HK-2 (cell line): ENCODE results near the gene TTC21A.
A peak's percentile ranks its signal among the peaks of the same experiment; 100 is the strongest.
"Not testable (repeated sequence)": the region's sequence is repeated elsewhere in the genome, so short reads cannot be mapped to it uniquely, and the experiment has no call there.

Experiments used
- DNase-seq: peaks from one replicate; pipeline ENCODE4 v3.0.0-alpha.2; 2018; ENCODE audit not compliant: unreplicated experiment

Gene TTC21A, protein sequence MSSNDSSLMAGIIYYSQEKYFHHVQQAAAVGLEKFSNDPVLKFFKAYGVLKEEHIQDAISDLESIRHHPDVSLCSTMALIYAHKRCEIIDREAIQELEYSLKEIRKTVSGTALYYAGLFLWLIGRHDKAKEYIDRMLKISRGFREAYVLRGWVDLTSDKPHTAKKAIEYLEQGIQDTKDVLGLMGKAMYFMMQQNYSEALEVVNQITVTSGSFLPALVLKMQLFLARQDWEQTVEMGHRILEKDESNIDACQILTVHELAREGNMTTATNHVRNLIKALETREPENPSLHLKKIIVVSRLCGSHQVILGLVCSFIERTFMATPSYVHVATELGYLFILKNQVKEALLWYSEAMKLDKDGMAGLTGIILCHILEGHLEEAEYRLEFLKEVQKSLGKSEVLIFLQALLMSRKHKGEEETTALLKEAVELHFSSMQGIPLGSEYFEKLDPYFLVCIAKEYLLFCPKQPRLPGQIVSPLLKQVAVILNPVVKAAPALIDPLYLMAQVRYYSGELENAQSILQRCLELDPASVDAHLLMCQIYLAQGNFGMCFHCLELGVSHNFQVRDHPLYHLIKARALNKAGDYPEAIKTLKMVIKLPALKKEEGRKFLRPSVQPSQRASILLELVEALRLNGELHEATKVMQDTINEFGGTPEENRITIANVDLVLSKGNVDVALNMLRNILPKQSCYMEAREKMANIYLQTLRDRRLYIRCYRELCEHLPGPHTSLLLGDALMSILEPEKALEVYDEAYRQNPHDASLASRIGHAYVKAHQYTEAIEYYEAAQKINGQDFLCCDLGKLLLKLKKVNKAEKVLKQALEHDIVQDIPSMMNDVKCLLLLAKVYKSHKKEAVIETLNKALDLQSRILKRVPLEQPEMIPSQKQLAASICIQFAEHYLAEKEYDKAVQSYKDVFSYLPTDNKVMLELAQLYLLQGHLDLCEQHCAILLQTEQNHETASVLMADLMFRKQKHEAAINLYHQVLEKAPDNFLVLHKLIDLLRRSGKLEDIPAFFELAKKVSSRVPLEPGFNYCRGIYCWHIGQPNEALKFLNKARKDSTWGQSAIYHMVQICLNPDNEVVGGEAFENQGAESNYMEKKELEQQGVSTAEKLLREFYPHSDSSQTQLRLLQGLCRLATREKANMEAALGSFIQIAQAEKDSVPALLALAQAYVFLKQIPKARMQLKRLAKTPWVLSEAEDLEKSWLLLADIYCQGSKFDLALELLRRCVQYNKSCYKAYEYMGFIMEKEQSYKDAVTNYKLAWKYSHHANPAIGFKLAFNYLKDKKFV (N-terminal part only)

DNA sequence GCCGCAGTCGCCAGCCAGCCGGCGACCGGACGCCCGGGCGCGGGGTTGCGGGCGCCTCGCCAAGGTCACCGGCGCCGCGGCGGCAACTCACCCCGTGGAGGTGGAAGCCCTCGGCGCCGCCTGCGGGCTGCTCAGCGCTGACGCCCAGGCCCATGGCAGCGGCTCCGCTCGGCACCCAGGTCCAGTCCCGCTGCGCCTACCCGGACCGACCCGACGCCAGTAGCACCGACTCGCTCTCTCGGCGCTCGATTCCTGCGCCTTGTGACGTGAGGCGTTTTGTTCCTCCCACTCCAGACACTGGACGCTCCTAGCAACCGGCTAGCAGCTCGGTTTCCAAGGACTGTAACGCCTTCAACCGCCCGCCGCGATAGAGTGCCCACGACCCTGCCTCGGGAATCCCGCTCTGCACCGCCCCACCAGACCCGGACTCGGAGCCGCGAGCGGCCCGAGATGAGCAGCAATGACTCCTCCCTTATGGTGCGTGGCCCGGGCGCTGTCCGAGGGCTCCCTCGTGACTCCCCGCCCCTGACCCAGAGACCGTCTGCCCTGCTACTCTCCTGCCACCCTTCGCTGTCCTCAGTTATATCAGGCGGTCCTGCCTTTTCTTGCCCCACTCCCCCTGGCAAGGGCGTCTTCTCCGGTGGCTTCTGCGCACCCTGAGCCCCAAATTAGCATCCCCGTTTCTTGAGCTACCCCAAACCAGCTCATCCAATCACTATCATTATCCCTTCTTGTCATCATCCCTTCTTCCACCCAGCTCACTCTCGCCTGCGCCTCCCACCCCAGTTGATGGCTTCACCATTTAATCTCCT, at the start of gene TTC21A, which contains the start of gene GORASP1:
Gene TTC21A (plus strand): TSS at position 293 of the 812 bp plus-strand sequence. CDS start 158 bp downstream, at position 451.
Gene GORASP1 (minus strand): TSS at position 240 of the 812 bp plus-strand sequence. CDS start 86 bp downstream, at position 154.
- DNase-seq = peak; percentile 67

DNA sequence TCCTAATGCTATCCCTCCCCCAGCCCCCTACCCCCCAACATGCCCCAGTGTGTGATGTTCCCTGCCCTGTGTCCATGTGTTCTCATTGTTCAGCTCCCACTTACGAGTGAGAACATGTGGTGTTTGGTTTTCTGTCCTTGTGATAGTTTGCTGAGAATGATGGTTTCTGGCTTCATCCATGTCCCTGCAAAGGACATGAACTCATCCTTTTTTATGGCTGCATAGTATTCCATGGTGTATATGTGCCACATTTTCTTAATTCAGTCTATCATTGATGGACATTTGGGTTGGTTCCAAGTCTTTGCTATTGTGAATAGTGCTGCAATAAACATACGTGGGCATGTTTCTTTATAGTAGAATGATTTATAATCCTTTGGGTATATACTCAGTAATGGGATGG, 46.3 kb upstream of the TTC21A start:
- DNase-seq = not testable (repeated sequence)

DNA sequence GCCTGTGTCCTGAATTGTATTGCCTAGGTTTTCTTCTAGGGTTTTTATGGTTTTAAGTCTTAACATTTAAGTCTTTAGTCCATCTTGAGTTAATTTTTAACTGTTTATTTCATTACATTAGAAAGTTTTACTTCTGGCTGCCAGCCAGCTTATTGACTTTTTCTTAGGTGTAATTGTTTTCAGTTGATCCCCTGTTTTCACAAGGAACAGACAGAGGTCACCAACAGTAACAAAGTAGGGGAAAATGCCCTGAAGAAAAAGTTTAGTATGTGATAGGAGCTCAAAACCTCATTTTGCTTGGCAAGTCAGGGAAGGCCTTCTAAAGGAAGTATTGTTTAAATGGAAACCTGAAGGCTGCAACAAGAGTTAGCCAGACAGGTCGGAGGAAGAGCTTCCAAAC, 45.3 kb upstream of the TTC21A start:
- no peak for DNase-seq

DNA sequence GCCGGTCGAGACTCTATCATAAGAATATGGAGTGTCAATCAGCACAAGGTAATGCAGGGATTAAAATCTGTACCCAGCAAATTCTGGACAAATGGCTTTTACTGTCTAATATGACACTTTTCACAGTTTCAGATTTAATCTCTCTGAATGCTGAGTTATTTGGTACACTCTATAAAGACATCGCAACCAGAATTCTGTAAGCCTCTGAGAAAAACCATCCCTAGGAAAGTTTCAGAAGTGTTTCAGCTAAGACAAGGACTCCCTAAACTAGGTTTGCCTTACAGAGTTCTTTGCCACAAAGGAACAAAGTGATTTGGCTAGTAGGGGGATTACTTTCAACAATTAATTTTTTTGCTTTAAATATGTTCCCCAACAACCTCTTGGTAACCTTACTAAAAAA, 44.3 kb upstream of the TTC21A start:
- no peak for DNase-seq

DNA sequence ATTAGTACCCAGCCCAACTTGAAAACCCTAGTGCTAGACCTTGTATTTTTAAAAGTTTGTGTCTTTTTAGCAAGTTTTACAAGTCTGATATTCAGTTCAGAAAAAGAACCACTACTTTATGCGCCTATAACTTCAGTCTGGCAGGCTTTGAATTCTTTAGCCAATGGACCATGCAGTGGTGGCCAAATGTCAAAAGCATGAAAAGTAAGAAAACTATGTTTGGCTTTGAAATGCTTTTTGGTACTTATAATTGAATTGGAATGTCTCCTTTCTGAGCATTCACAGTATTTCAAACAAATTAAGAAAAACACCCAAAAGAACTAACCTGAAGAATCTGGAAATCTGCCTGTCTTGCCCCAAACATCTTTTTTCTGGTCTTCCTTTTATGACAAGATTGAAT, 42.8 kb upstream of the TTC21A start:
- DNase-seq = no peak

DNA sequence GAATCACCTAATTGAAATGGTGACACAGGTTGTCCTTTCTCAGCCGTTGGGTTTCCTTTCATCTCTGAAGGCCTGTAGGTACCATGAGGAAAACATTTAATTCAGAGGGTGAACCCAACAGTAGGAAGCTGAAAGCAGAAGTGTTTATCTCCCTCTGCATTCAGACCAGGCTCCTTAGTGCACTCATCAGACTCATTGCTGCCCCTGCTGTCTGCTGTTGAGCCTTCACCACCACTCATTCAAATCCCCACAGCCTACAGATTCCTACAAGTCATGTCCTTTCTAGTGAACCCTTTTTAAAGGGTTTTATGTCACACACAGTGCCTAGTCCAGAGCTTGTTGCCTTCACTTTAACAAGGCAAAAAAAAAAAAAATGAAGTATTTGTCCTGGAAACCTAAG, 42.3 kb upstream of the TTC21A start:
- peak; percentile 9 for DNase-seq

DNA sequence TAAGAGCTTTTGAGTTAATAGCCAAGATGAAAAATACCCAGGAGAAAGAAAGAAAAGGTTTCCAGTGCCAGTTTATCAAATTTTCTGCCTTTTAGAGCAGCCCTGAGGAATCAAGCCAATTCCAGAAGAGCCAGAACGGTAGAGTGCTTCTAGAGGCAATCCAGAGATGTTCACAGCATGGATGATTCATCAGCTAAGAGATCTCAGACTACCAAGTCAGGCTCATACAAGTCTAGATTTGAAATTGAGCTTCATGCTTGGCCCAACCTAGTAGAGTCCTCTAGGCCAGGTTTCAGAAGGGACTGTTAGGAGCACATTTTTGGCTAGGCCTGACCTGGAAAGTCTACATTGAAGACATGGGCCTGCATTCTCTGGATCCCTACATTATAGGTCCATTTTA, 40.2 kb upstream of the TTC21A start:
- DNase-seq = no peak

DNA sequence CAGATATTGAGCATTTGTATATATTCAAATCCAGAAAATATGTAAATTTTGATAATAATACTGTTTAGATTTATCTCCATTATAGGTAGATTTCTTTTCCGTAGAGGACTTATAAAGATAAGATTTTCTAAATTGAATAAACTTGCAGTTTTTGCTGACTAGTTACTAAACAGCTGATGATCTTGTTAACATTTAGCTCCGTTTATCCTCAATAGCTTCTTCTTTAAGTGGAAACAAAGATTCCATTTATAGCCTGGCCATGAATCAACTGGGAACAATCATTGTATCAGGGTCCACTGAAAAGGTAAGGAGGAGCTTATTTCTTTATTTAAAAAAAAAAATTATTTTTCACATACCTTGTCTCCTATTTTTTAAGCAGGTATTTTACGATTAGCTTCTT, 38.9 kb upstream of the TTC21A start:
- no peak for DNase-seq

DNA sequence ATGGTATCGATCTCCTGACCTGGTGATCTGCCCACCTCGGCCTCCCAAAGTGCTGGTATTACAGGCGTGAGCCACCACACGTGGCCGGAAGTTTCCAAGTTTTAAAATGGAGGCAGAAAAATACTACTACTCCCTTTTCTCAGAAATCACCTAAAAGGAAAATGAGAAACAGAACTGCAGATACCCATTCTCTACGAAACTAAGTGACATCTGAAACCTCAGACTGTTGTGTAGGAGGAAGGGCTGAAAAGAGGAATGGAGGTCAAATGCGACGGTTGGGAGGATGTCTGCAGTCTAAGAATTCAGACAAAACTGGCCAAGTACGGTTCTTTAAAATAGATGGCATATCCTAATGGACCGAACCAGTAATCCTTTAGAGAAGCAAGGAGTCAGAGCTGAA, 31.6 kb upstream of the TTC21A start:
- DNase-seq = no peak

DNA sequence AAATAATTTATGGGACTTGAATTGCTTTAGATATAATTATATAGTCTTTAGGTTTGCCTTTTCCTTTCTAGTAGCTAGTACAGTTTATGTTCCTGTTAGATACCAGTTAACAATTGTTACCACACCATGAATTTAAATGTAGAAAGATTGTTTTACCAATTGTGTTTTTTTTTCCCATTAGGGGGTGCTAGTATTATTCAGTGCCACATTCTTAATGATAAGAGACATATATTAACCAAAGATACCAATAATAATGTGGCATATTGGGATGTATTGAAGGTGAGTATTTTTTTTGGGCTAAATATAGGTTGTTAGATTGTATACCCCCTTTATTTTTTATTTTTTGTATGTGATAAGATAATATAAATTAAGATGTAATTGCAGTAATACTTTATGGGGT, 27.9 kb upstream of the TTC21A start:
- DNase-seq = no peak

DNA sequence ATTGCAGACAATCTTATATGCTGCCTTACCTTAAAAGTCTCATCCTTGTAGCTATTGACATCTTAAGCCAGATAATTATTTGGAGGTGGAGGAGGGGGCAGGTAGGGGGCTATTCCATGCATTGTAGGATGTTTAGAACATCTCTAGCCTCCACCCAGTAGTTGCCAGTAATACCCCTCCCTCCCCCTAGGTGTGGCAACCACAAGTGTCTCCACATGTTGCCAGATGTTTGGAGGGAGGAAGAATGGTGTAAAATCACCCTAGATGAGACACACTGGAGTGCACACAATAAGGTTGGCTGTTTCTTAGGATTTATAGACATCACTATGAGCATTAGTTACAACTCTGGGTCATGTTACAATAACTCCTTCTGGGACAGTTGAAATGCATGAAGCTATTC, 27.5 kb upstream of the TTC21A start:
- DNase-seq = no peak

DNA sequence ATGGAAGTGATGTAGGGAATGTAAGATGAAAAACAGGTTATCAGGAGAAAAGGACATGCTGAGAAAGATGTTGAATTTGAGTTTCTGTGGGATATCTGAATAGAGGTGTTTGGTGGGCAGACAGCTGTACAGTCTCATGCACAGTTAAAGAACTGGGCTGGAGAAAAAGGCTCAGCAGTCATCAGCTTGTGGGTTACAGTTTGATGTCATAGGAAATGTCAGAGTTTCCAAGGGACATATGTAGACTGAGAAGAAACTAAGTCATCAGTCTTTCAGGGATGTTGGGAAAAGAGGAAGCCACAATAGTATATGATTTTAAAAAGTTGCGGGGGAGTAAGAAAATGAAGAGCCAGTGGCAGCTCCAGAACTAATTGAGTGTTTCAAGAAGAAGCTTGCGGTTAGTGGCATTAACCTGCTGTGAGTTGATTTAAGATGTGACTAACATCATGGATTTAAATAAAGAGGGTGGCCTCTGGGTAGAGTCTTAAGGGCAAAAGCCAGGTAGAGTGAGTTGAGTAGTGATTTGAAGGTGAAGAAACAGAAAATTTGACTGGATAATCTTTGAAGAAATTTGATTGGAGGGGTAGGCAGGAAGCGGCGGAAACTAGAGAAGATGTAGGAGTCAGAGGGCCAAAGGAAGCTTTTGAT, 24.7 kb upstream of the TTC21A start:
- no peak for DNase-seq

DNA sequence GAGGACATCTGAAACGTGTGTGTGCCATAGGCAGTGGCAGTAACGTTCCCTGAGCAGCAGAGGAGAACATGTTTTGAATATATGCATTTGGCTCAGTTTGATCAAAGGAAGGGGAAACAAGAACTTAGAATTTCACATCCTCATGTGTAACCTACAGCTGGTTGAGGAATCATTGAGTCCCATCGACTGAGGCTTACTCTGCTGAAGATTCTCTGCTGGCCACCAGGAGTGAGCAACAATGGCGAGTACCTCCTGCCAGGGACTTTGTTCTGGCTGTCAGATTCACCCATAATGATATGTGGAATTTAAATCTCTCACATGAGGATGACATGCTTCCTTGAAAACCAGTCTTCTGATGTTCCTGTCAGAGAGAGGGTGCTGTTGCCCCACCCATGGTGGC, 21.3 kb upstream of the TTC21A start:
- no peak for DNase-seq

DNA sequence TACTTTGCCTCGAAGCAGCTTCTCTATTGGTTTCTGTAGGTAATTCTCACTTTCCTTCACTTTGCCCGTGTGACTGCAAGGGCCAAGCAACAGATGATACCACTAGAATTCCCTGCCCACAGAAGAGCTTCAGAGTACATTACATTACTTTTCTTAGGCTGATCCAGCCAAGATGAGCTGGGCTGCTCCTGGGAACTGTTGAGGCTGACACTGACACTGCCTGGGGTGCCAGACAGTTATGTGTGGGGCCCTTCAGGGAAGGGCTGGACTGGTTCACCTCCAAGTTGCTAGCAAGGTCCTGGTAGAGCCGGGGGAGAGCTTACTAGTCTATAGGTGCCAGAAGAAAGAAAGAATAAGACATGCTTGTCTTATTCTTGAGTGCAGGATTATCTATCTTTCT, 19.0 kb upstream of the TTC21A start:
- no peak for DNase-seq

DNA sequence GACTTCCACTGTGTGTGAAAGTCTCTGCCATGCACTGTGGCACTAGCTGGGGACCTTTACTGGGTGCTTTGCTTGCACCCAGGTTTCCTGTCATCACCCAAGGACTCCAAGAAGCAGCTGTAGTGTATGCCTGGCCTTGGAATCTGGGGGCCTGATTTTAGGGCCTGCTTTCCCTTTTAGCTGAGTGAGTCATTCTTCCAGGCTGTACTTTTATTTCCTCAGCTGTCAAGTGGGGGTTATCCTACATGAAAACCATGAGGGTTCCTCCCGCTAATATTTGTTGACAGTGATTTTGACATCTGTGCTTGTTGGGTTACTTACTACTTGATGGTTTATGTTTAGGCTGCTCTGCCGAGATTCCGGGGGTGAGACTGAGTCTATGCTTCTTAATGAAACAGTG, 18.6 kb upstream of the TTC21A start:
- no peak for DNase-seq

DNA sequence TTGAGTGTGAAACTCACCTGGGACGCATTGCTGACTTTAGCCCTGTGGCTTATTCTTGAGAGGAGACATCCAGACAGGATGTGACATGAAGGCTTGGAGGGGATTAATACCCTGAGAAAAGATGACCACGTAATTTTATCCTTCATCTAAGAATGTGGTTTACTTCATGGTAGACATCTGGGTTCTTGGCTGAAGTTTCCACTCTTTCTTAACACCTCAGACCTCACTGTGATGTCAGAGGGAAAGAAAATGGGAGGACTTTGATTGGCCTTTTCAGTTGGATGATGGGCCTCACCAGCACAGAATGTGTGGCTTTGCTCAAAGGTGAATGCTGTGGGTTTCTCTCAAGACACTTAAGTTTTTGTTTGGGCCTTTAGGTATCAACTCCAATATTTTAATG, 16.6 kb upstream of the TTC21A start:
- DNase-seq = no peak

DNA sequence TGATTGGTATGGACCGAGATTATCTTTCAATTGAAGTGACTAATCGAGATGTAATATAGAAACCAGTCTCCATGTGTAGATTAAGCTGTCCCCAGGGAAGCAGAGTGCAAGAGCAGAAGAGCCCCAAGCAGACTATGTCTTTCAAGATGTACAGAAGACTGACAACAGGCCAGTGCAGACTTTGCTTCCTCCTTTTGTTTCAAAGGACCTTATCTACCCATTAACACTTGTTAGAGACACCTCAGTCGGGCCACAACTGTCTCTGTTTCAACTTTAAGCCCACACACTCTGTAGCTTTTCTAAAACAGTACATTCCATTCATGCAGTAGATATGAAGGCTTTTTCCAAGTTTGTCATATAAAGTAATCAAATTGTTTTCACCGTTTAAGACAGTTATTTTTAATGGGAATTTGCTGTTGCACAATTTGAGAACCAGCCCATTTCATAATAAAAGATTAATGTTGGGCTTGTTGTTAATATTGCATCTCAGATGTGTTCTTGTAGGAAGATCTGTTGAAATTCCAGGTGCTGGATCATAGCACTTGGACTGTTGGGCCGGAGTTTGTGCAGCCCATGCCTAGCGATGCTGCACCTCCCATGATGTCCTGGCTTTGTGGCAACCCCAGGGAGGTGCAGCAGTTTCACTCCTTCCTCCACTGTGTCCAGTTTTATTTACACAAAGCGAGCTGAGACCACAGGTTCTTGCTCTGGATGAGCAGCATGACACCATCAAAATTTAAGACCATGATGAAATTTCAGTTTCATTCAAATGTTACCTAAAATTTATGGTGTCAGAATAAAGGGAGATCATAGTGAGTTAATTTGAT, 12.4 kb upstream of the TTC21A start:
- DNase-seq = no peak

DNA sequence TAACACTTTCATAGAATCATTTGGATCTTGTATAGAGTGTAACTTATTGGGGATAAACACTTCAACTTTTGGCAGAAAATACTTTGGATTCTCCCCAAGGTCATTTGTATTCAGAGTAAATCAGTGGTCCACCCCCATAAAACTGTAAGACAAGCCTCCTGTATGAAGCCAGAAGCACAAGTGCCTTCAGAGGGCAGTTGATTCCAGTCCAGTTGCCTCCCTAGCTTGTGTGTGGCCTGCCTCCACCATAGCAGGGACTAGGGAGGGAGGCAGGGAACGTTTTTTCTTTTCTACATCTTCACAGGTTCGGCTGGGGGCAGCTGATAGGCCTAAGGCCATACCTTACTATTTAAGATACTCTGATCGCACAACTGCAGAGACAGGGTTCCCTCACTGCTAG, 11.7 kb upstream of the TTC21A start:
- no peak for DNase-seq

DNA sequence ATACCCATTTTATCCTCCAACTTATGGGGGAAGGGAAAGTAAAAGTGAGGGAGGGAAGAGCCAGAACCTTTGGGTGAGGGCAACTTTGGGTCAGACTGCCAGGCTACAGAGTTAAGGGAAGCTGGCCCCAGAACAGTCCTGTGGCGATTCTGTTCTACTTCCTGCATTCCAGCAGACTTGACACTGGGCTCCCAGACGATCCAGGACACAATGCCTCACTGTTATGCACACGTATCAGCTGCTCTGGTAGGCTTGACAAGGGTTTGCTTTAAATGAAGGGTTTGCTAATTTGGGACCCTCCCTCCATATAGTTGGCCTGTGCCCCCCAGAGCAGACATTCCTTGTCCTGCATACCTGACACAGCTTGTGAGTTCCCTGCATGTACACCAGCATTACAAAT, 10.7 kb upstream of the TTC21A start:
- DNase-seq = no peak
